BJ (cell line): ENCODE measurements around the gene HOXB3. TPM values are rescaled to one million over a fixed set of nuclear protein-coding genes. Genes with fewer than 3 reads are reported as not detected.

Experiments
- CTCF ChIA-PET: fragments of 350-600 bp; formaldehyde crosslinking; extraction: SDS; loops from one replicate; lab custom pipeline; 2021; ENCODE audit warnings: antibody characterized with exemption, inconsistent platforms; lab: Yijun Ruan, JAX
- POLR2A ChIA-PET: fragments of 300-600 bp; sonication (Branson Sonifier 250); formaldehyde crosslinking; extraction: SDS; loops from one replicate; lab custom pipeline; 2021; ENCODE audit warnings: antibody characterized with exemption; lab: Charles Lee
- DNase-seq: peaks from one replicate; pipeline ENCODE4 v3.0.0-alpha.2; 2011; ENCODE audit warnings: low read depth
- H3K27me3 ChIP-seq: 2 replicates; pipeline ENCODE4 v1.6.0; 2011; ENCODE audit warnings: low read length; ENCODE audit not compliant: control insufficient read depth, insufficient read depth
- H3K36me3 ChIP-seq: 2 replicates; pipeline ENCODE4 v1.5.1; 2011; ENCODE audit warnings: low read length; ENCODE audit not compliant: control insufficient read depth, insufficient read depth
- H3K4me3 ChIP-seq: 2 replicates; pipeline ENCODE4 v1.5.1; 2011; ENCODE audit warnings: low read depth, mild to moderate bottlenecking, control low read depth, low read length
- polyA minus RNA-seq: library from RNA; depleted of rRNA, polyadenylated mRNA; stranded (reverse); fragments of >200 nt; gene quantifications from 2 replicates; pipeline ENCODE4 v1.2.3, GENCODE V29; 2011; rRNA and poly(A)+ RNA removed
- polyA plus RNA-seq: library from polyadenylated mRNA; depleted of rRNA; stranded (reverse); fragments of >200 nt; gene quantifications from 2 replicates; pipeline ENCODE4 v1.2.3, GENCODE V29; 2011; rRNA removed
- TF ChIP-seq, protein P1 (sequence below): IDR thresholded peaks from 2 replicates; pipeline ENCODE4 v1.5.1; 2011; ENCODE audit warnings: low read depth, mild to moderate bottlenecking, control low read depth, inconsistent platforms, low read length, moderate library complexity; ENCODE audit not compliant: insufficient read depth

Gene HOXB3
- polyA plus RNA-seq (not detected in 2 replicates), polyA minus RNA-seq (not detected in 2 replicates)

DNA sequence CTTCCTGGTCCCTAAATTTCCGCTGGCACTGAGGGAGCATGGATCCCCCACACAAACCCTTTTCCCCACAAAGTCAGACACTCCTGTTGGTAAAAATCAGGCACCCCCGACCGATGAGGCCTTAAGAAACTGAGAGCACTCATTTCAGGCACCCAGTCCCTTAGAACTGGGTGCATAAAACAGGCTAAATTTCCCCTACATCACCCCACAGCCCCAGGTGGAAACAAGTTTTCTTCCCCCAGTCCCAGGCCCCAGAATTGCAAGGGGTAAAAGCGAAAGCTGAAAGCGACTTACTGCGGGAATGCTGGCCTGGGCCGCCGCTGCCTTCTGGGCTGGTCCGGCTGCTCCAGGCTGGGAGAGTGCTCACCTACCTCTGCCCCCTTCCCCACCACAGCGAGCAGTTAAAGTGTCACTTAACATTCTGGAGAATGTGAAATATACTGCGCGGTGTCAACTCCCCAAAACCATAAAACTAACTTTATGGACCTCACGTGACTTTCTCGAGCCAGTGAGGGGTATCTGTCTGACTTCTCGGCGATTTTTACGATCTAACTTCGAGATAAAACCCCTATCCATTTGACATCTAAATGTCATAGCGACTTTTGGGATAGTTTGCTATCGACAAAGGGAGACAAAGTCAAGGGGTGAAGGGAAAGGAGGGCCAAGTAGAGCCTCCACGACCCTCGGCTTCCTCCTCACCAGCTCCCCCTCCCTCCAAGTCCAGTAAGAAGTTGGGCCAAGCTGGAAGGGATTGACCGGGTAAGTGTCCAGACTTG, at the start of gene HOXB3:
Gene HOXB3 (minus strand): TSS at position 411 of the 776 bp plus-strand sequence. CDS start 37,767 bp downstream, outside the sequence.
- H3K27me3 ChIP-seq: peaks cover 80% of the 10 kb centered on the region
- DNase-seq: no peak
- POLR2A ChIA-PET: no interaction called here

DNA sequence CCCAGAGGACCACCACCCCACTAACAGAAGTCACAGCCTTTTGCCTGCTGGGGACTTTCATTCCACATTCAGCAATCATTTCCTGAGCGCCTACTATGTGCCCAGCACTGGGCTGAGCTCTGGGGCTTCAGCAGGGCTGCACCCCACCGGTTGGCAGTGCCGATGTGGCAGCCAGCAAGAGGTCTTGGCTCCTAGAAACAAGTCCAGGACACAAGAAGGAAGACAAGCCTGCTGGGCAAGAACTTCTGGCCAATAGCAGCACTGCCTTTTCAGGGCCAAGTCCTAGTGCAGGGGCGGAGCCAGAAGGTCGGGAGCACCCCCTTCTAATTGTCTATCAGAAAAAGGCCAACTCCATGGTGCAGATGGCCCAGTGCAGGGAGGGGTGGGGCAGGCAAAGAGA, 49.1 kb upstream of the HOXB3 start:
- no peak overlapping the region for H3K4me3 ChIP-seq
- DNase-seq: no peak
- POLR2A ChIA-PET: no interaction called here
- H3K36me3 ChIP-seq: no peaks in the 10 kb centered on the region
- CTCF ChIA-PET: no interaction called here
- TF ChIP-seq, protein P1, sequence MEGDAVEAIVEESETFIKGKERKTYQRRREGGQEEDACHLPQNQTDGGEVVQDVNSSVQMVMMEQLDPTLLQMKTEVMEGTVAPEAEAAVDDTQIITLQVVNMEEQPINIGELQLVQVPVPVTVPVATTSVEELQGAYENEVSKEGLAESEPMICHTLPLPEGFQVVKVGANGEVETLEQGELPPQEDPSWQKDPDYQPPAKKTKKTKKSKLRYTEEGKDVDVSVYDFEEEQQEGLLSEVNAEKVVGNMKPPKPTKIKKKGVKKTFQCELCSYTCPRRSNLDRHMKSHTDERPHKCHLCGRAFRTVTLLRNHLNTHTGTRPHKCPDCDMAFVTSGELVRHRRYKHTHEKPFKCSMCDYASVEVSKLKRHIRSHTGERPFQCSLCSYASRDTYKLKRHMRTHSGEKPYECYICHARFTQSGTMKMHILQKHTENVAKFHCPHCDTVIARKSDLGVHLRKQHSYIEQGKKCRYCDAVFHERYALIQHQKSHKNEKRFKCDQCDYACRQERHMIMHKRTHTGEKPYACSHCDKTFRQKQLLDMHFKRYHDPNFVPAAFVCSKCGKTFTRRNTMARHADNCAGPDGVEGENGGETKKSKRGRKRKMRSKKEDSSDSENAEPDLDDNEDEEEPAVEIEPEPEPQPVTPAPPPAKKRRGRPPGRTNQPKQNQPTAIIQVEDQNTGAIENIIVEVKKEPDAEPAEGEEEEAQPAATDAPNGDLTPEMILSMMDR: no peak
- peaks cover 74% of the 10 kb centered on the region for H3K27me3 ChIP-seq

More for the DNA sequence above, at the start of gene HOXB3:
- CTCF ChIA-PET: interaction anchor here (1.9 to 2.8 kb wide), 2 partner anchors 23 to 254 kb away, joined by 4 to 16 read pairs; no protein-coding TSS in a partner anchor
- Histone ChIP-seq H3K36me3 (no peaks in the 10 kb centered on the region), H3K4me3 (no peak within 1 kb of the TSS)
- TF ChIP-seq, protein P1: no peak

DNA sequence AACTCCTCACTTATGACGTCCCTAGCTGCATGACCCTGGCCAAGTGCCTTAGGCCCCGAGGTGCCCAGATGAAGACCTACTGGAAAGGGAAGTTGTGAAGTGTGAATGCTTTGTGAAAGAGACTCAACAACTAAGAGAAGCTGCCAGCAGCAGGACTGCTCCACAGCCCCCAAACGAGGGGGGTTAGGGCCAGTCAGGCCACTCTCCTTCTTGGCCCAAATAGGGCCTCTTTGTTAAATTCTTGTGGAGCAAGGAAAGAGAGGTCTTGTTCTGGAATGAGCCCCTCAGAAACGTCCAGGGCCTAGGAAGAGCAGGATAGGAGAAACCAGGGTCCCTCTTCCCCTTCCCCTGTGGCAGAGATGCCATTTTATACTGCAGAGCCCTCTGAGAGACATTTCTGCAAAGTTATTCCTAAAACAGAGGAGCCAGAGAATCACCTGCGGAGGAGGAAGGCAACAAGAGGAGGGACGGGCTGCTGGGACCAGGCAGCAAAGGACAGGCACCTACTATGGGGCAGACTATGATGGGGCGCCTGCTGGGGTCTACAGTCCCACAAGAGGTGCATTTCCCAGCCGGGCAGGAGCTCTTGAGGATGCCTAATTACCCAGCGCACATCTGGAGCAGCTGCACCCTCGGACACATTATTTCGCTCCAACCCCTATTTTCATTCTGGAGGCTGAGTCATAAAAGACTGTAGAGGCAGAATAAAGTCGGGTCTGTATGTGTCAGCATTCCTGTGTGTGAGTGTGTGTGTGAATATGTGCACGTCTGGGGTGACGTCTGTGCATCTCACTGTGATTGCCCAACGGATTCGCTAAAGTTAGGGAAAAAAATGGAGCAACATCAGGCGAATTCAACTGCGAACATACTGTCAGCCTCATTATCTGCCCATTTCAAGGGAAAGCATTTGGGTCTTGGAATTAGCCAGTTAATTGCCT, 47.6 kb upstream of the HOXB3 start:
- no peak for DNase-seq
- Histone ChIP-seq H3K27me3 (peaks cover 75% of the 10 kb centered on the region), H3K36me3 (no peaks in the 10 kb centered on the region), H3K4me3 (no peak overlapping the region)
- TF ChIP-seq, protein P1: no peak
- POLR2A ChIA-PET: no interaction called here
- CTCF ChIA-PET: interaction anchor here (1.1 to 1.4 kb wide), 3 partner anchors 12 to 490 kb away, joined by 4 to 5 read pairs (median 4); partner anchors contain the start of gene HOXB9

DNA sequence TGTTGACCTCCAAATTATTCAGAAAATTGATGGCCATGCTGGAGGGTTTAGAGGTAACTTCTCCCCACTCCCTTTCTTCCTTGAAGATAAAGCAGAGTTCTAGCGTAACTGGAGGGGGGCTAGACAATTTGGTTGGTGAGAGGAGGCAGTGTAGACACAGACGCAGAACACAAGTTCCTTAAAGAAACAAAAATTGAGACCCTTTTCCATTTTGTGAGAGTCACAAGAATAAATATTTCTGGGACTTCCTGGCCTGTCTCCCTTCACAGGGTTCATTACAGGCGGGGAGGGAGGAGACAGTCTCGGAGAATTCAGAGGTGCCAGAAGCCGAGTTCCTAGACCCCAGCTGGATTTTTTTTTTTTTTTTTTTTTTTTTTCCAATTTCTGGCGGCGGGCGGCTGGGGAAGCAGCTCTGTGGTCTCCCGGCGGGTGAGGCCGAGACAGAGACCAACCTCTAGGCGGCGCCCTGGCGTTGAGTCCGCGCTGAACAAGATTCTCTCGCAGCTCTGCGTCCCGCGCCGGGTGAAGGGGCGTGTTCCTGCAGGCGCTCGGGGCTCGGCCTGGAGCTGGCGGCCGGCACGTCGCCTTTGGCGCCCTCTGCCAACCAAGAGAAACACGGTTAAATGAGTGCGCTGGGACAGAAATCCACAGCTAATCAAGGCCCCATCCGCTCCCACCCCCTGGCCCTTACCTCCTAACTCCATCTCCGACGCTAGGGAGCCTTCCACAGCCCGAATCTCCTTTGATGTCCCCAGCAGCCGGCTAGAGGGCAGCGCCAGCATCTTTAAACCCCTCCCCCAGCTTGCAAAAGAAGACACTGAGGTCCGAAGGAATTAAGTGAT, 46.4 kb upstream of the HOXB3 start:
- no peak for DNase-seq
- TF ChIP-seq, protein P1: peak; percentile 56
- CTCF ChIA-PET: interaction anchor here (0.6 to 1.4 kb wide), 8 partner anchors 9 to 488 kb away, joined by 3 to 5 read pairs (median 4); partner anchors contain the start of gene HOXB9

More for the DNA sequence above, 46.4 kb upstream of the HOXB3 start:
- peaks cover 76% of the 10 kb centered on the region for H3K27me3 ChIP-seq
- POLR2A ChIA-PET: no interaction called here
- no peaks in the 10 kb centered on the region for H3K36me3 ChIP-seq
- H3K4me3 ChIP-seq: no peak overlapping the region
